ENCODE data around the gene THEM5.

- TF ChIP-seq CTCF (IDR thresholded peaks at IDR 0.05) = no peak
- no peak for TF ChIP-seq POLR2A (IDR thresholded peaks at IDR 0.05)
These were observed 33.5 kb upstream of the THEM5 start for GRCh38 chr1:151887028-151887427.

Data from Peyer's patch (tissue), 4 donors.